Measurements from ENCODE around the gene MORC2.

DNA sequence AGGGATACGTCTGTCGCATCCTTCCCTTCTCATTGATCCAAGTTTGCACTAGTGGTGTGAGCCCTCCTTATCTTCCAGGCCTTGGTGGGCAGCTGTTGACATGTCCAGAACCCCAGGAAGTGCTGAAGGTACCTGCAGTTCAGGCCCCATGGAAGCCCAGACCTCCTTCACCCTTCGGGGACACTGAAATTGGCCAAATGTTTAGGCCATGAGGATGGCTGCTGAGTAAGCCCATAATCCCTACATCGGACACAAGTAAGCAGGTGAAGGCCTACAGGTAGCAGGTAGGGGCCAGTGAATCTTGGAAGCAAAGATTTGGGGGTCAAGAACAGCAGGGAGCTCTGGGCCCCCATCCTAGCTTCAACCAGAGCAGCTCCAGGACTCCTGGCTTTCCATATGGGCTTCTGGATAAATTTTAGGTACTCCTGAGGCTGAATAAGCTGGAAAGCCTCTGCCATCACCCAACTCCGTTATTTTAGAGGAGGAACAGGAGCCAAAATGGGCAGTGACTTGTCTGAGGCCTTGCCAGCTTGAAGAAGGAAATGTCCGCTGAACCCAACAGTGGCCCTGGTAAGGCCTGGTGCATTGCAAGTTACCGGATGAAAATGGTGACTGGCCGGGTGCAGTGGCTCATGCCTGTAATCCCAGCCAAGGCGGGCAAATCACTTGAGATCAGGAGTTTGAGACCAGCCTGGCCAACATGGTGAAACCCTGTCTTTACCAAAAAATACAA lies 45.2 kb downstream of the MORC2 start:
- TF ChIP-seq POLR2A (IDR thresholded peaks at IDR 0.05), result no peak
- TF ChIP-seq, protein P1, sequence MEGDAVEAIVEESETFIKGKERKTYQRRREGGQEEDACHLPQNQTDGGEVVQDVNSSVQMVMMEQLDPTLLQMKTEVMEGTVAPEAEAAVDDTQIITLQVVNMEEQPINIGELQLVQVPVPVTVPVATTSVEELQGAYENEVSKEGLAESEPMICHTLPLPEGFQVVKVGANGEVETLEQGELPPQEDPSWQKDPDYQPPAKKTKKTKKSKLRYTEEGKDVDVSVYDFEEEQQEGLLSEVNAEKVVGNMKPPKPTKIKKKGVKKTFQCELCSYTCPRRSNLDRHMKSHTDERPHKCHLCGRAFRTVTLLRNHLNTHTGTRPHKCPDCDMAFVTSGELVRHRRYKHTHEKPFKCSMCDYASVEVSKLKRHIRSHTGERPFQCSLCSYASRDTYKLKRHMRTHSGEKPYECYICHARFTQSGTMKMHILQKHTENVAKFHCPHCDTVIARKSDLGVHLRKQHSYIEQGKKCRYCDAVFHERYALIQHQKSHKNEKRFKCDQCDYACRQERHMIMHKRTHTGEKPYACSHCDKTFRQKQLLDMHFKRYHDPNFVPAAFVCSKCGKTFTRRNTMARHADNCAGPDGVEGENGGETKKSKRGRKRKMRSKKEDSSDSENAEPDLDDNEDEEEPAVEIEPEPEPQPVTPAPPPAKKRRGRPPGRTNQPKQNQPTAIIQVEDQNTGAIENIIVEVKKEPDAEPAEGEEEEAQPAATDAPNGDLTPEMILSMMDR (IDR thresholded peaks at IDR 0.05), result no peak
